Colon (tissue), 2 donors: ENCODE results near the gene LMBR1L.

Experiments used
- FAIRE-seq: peaks from 2 replicates; lab custom pipeline; 2012; peaks lifted over from hg19 to GRCh38; lab: Jason Lieb, UNC
- donor health status: control.
- donor health status: control.

The LMBR1L gene

GRCh38 chr12:49054096-49054495, 56.6 kb downstream of the LMBR1L start:
- no peak for FAIRE-seq

GRCh38 chr12:49052451-49053208, 58.0 kb downstream of the LMBR1L start:
- FAIRE-seq: no peak

DNA sequence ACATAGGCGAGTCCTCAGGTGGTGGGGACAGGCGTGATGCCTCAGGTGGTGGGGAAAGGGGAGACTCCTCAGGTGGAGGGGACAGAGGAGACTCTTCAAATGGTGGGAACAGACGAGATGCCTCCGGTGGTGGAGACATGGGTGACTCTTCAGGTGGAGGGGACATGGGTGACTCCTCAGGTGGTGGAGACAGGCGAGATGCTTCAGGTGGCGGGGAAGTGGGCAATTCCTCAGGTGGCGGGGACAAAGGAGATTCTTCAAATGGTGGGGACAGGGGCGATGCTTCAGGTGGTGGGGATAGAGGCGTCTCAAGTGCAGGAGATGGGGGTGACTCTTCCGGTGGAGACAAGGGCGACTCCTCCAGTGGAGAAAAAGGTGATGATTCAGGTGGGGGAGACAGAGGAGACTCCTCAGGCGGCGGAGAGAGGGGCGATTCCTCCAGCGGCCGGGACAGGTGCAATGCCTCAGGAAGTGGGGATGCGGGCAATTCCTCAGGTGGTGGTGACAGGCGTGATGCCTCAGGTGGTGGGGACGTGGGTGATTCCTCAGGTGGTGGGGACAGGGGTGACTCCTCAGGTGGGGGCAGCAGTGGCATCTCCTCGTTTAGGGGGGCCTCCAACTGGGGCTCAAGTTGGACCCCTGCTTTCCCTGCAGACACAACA, 58.7 kb downstream of the LMBR1L start:
- FAIRE-seq: no peak

DNA sequence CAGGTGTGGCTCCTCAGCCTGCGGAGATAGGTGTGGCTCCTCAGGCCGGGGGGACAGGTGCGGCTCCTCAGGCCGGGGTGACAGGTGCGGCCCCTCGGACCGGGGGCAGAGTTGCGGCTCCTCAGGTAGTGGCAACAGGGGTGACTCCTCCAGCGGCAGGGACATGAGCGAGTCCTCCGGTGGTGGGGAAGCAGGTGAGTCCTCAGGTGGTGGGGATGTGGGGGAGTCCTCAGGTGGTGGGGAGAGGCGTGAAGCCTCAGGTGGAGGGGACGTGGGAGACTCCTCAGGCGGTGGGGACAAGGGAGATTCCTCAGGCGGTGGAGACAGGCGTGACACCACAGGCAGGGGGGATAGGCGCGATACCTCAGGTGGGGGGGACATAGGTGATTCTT, 59.3 kb downstream of the LMBR1L start:
- no peak for FAIRE-seq

- no peak for FAIRE-seq
Observed at GRCh38 chr12:49050507-49051372, 59.9 kb downstream of the LMBR1L start.

DNA sequence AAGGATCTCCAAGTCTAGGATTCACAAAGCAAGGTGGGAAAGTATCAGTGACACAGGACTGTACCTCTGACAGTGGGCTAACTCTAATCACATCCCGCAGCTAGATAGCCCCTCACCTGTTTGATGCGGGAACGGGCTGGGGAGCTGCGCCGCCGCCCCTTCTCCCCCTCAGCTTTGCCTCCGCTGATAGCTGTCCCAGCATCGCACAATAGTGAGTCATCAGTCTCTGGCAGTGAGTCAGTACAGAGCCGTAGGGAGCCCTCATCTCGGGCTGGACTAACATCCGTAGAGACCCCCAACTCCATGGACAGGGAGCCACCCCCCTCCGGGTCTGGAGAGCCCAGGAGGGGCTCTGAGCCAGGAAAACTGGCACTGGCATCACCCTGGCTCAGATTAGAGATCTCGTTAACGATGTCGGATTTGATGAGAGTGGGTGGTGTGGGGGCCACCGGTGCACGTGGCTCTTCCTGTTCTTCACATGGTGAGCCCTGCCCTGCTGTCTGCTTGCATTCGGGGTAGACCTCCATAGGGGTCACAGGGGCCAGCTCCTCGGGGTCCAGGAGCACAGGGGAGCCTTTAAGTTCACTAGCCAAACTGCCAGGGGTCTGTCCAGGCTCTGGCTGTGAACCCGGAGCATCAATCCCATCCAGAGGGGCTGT, 61.0 kb downstream of the LMBR1L start:
- no peak for FAIRE-seq

DNA sequence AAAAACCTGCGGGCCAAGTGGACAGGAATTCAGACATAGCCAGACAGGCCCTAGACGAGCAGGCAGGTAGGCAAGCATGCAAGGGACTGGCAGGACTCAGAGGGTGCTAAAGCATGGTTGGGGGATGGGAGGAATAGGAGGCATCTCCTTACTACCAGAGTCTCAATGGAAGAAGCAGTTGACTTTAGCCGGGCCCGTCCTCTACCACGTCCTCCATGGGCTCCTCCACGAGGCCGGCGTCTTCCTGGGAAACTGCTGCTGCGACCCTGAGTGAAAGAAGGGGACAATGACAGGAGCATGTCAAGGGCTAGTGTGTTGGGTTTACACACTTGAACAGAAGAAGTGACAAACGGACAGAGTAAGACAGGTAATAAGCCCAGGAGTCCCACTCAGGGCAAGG, 61.7 kb downstream of the LMBR1L start:
- no peak for FAIRE-seq
